ENCODE measurements around the gene BBS2.

Gene BBS2

GRCh38 chr16:56478281-56479049 lies 41.4 kb downstream of the BBS2 start:
- TF ChIP-seq CTCF (conservative IDR thresholded peaks at IDR 0.05; ENCODE audit: low read depth, low read length): no peak
- no peak for DNase-seq (ENCODE audit: low read depth)
- no peak overlapping the region for H3K4me3 ChIP-seq (ENCODE audit: low read length)

- no peak for TF ChIP-seq CTCF (conservative IDR thresholded peaks at IDR 0.05; ENCODE audit: low read depth, low read length)
- DNase-seq (ENCODE audit: low read depth): peak; percentile 78
- no peak overlapping the region for H3K4me3 ChIP-seq (ENCODE audit: low read length)
Observed at GRCh38 chr16:56477096-56477878, 42.5 kb downstream of the BBS2 start.

GRCh38 chr16:56475201-56475600 lies 44.6 kb downstream of the BBS2 start:
- no peak for TF ChIP-seq CTCF (conservative IDR thresholded peaks at IDR 0.05; ENCODE audit: low read depth, low read length)
- DNase-seq (ENCODE audit: low read depth): no peak
- no peak overlapping the region for H3K4me3 ChIP-seq (ENCODE audit: low read length)

- H3K4me3 ChIP-seq (ENCODE audit: low read length): no peak overlapping the region
- TF ChIP-seq CTCF (conservative IDR thresholded peaks at IDR 0.05; ENCODE audit: low read depth, low read length): no peak
- no peak for DNase-seq (ENCODE audit: low read depth)
Observed at GRCh38 chr16:56470666-56471065, 49.2 kb downstream of the BBS2 start.

GRCh38 chr16:56470232-56470631 lies 49.6 kb downstream of the BBS2 start:
- no peak for TF ChIP-seq CTCF (conservative IDR thresholded peaks at IDR 0.05; ENCODE audit: low read depth, low read length)
- no peak for DNase-seq (ENCODE audit: low read depth)

GRCh38 chr16:56469748-56470147 lies 50.1 kb downstream of the BBS2 start:
- TF ChIP-seq CTCF (conservative IDR thresholded peaks at IDR 0.05; ENCODE audit: low read depth, low read length): no peak
- no peak for DNase-seq (ENCODE audit: low read depth)

More at GRCh38 chr16:56470232-56470631, 49.6 kb downstream of the BBS2 start:
- no peak overlapping the region for H3K4me3 ChIP-seq (ENCODE audit: low read length)

More at GRCh38 chr16:56469748-56470147, 50.1 kb downstream of the BBS2 start:
- H3K4me3 ChIP-seq (ENCODE audit: low read length): no peak overlapping the region

Data from retinal pigment epithelial cell (primary cell).